Suprapubic skin (tissue), 4 donors: Measurements from ENCODE around the gene UVSSA.

Source experiments
- CTCF ChIP-seq, 2 donors: fragments of 200-600 bp in 1 of 2; fragments of 450-650 bp in 1 of 2; sonication (generic) in 1 of 2; IDR thresholded peaks; one replicate each; pipeline ENCODE4 v1.5.1; 2016 to 2019; ENCODE audit warnings: antibody characterized with exemption in 2 of 2, mild to moderate bottlenecking in 1 of 2, moderate library complexity in 1 of 2
- EP300 ChIP-seq: sonication (generic); formaldehyde crosslinking; IDR thresholded peaks from one replicate; pipeline ENCODE4 v1.6.1; 2017; ENCODE audit warnings: antibody characterized with exemption
- POLR2A ChIP-seq, 2 donors: fragments of 450-650 bp; IDR thresholded peaks; one replicate each; pipeline ENCODE4 v1.6.1; 2017; ENCODE audit warnings: antibody characterized with exemption in 2 of 2, mild to moderate bottlenecking in 2 of 2, moderate library complexity in 2 of 2
- POLR2AphosphoS5 ChIP-seq, 3 donors: sonication (generic); formaldehyde crosslinking; IDR thresholded peaks; one replicate each; pipeline ENCODE4 v1.6.1; 2017; ENCODE audit warnings: antibody characterized with exemption in 3 of 3

- TF ChIP-seq CTCF (IDR thresholded peaks at IDR 0.05) = no peak
- TF ChIP-seq POLR2A (IDR thresholded peaks at IDR 0.05) = no peak
- TF ChIP-seq POLR2AphosphoS5 (IDR thresholded peaks at IDR 0.05) = no peak
- TF ChIP-seq EP300 = no peak
Observed at GRCh38 chr4:1312821-1313640, 34.0 kb upstream of the UVSSA start.
